Stimulated activated CD8-positive, alpha-beta memory T cell treated with anti-CD3 and anti-CD28 coated beads, Interleukin-7, amount 100 ng/mL, for 4 hours (primary cell): ENCODE results near the gene ANKRD44.

ENCODE experiments used
- DNase-seq, 2 donors: peaks; one replicate each; pipeline ENCODE4 v3.0.0-alpha.2; 2020; ENCODE audit warnings: low read depth in 2 of 2

The ANKRD44 gene

DNA sequence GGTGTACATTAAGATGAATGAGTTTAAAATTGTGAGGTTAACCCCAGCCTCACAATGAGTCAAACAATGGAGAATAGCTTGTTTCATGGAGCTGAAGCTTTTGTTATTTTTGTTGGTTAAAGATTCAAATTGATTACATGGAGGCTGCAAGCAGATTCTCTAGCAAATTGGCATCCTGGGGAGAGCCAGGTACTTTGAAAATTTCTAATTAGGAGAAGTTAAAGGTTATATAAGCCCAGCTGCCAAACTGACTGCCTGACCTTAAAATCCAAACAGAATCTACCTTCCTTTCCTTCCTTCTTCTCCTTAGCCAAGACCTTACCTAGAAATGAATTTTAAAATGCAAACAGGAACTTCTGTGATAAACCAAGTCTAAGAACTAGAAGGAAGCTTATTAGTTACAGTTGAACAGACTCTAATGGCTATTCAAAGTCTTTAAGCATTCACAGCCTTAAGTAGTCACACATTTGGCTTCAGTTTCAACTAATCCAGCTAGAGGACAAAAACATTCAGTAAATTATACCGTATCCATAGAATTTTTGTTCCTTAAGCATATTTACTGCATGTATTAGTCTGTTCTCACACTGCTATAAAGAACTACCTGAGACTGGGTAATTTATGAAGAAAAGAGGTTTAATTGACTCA, 352.6 kb downstream of the ANKRD44 start:
- DNase-seq: no peak

GRCh38 chr2:196957442-196957841, 353.1 kb downstream of the ANKRD44 start:
- DNase-seq: no peak

DNA sequence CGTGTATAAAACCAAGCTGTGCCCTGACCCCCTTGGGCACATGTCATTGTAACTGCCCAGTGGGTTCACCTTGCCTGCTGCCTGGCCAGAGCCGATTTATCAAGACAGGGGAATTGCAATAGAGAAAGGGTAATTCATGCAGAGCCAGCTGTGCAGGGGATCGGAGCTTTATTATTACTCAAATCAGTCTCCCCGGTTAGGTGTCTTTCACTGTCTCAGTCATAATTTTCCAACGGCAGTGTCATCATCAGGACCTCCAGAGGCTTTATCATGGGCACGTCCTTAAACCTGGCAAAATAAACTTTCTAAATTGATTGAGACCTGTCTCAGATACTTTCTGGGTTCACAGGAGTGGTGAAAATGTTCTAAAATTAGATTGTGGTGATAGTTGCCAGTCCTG, 354.5 kb downstream of the ANKRD44 start:
- no peak for DNase-seq

DNA sequence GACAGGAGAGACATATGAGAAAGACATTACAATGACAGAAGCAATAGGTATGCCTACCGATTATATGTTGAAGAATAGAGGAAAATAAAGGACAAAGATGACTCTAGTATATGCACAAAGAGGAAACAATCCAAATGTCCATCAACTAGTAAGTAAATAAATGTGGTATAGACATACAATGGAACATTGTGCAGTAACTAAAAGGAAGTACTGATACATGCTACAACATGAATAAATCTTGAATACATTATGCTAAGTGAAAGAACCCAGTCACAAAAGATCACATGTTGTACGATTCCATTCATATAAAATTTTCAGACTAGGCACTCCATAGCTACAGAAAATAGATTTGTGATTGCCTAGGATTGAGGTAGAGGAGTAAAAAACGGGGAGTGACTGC, 355.5 kb downstream of the ANKRD44 start:
- DNase-seq: no peak

DNA sequence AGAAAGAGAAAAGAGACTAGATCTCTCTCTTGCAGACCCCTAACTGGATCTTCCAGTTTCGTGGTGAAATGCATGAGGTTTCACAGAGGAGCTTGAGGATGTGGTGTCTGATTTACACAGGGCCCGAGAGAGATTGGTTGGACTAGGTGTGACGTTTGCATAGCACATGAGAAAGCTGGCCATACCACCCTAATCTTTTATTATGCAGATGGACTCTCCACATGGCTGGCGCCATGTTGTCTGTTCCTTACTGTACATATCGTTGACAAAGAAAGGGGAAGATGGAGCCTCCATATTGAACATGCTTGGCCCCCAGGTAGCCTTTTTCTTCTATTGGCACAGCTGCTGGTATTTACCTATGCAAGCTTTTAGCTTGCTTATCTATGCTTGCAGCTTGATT, 356.6 kb downstream of the ANKRD44 start:
- DNase-seq: no peak

GRCh38 chr2:196952936-196953335, 357.6 kb downstream of the ANKRD44 start:
- DNase-seq: no peak

DNA sequence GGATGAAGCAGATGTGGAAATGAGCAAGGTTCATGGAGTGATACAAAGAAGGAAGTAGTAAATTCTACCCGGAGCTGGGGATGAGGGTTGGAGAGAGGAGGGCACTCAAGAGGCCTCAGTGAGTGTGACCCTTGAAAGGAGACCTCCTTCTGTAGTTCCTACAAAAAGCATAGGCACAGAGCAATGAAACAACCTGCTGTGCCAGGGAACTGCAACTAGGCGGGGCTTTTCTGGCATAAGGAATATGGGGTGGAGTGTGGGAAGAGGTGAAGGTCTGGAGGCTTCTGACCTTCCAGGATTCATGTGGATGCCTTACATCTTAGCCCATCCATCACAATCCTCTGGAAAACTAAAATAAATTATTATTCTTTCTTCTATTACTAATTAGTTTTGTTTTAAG, 358.6 kb downstream of the ANKRD44 start:
- DNase-seq: no peak

DNA sequence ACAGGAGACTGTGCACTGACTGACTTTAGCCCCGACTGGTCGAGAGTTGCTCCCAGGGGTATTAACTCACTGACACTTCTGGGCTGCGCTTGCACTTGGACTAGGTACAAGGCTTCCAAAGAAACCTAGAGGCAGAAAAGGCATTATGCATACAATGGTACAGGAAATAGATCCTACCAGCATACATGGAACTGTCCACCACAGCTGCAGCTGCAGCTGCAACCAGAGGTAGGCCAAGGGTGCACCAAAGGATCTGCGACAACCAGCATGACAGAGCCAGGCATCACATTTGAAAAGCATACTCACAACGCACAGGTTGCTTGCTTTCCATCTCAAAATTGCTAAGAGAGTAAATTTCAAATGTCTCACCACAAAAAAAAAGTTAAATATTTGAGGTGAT, 361.5 kb downstream of the ANKRD44 start:
- DNase-seq: no peak

GRCh38 chr2:196944570-196944969, 366.0 kb downstream of the ANKRD44 start:
- no peak for DNase-seq

- no peak for DNase-seq
These were observed 369.0 kb downstream of the ANKRD44 start for GRCh38 chr2:196941398-196942078.

GRCh38 chr2:196939371-196939770, 371.2 kb downstream of the ANKRD44 start:
- no peak for DNase-seq
